Thoracic aorta (tissue), 2 donors: Measurements from ENCODE around the gene MTMR12. TPM values are rescaled to one million over a fixed set of nuclear protein-coding genes. Genes with fewer than 3 reads are reported as not detected.
"Not testable (repeated sequence)": the region's sequence is repeated elsewhere in the genome, so short reads cannot be mapped to it uniquely, and the experiment has no call there.

Experiments
- ATAC-seq: fragments of 150-250 bp; one replicate; pipeline ENCODE4 v1.8.0; 2017; ENCODE audit warnings: low read depth; ENCODE audit not compliant: insufficient number of reproducible peaks, low FRiP score
- DNase-seq: peaks from one replicate; pipeline ENCODE4 v3.0.0-alpha.2; 2020; ENCODE audit warnings: low spot score
- H3K27ac ChIP-seq, 2 donors: fragments of 200-600 bp; sonication (generic); 1 replicate in 1 of 2; 2 replicates in 1 of 2; pipeline ENCODE4 v1.5.1; 2016; ENCODE audit warnings: mild to moderate bottlenecking in 2 of 2, moderate library complexity in 2 of 2
- H3K27me3 ChIP-seq: fragments of 200-600 bp; sonication (generic); replicated peaks from 2 replicates; pipeline ENCODE4 v1.6.0; 2016; ENCODE audit warnings: mild to moderate bottlenecking; ENCODE audit not compliant: insufficient read depth
- H3K36me3 ChIP-seq: fragments of 200-600 bp; sonication (generic); one replicate; pipeline ENCODE4 v1.5.1; 2016
- H3K4me1 ChIP-seq, 2 donors: fragments of 200-600 bp; sonication (generic); 1 replicate in 1 of 2; 2 replicates in 1 of 2; pipeline versions ENCODE4 v1.5.1 to v1.6.0; 2016; ENCODE audit warnings: low read depth in 2 of 2, mild to moderate bottlenecking in 1 of 2; ENCODE audit not compliant: control insufficient read depth in 1 of 2
- H3K4me3 ChIP-seq: fragments of 200-600 bp; sonication (generic); 2 replicates; pipeline ENCODE4 v1.5.1; 2016; ENCODE audit warnings: mild to moderate bottlenecking
- H3K9me3 ChIP-seq: fragments of 200-600 bp; sonication (generic); 2 replicates; pipeline ENCODE4 v1.5.1; 2016
- CTCF ChIP-seq: fragments of 200-600 bp; sonication (generic); IDR thresholded peaks from one replicate; pipeline ENCODE4 v1.5.1; 2019; ENCODE audit warnings: antibody characterized with exemption
- total RNA-seq, 2 donors: library from RNA; depleted of rRNA; stranded (reverse); fragments of >200 nt; gene quantifications; one replicate each; pipeline versions ENCODE4 v1.1.0 to v1.2.3, GENCODE V29; 2016

Gene MTMR12
- total RNA-seq, 2 donors from 2014 or later, result 23.6 to 45.0 TPM

GRCh38 chr5:32223972-32224609 is 88.6 kb downstream of the MTMR12 start:
- no peak for DNase-seq
- H3K27ac ChIP-seq, result no peak overlapping the region

GRCh38 chr5:32222723-32223470 is 89.8 kb downstream of the MTMR12 start:
- no peak for DNase-seq
- no peak for TF ChIP-seq CTCF
- Histone ChIP-seq H3K9me3 (no peaks in the 10 kb centered on the region), H3K27ac (no peak overlapping the region), H3K4me1 (peaks cover 3 to 16% of the 10 kb centered on the region in 2 donors), H3K36me3 (peaks cover 3% of the 10 kb centered on the region), H3K27me3 (no peaks in the 10 kb centered on the region), H3K4me3 (no peak overlapping the region)
- no peak for ATAC-seq

More at GRCh38 chr5:32223972-32224609, 88.6 kb downstream of the MTMR12 start:
- H3K36me3 ChIP-seq, result peaks cover 7% of the 10 kb centered on the region
- H3K27me3 ChIP-seq, result no peaks in the 10 kb centered on the region
- H3K9me3 ChIP-seq, result no peaks in the 10 kb centered on the region
- H3K4me3 ChIP-seq, result no peak overlapping the region
- no peak for TF ChIP-seq CTCF
- peaks cover 3 to 6% of the 10 kb centered on the region in 2 donors for H3K4me1 ChIP-seq
- ATAC-seq, result no peak

GRCh38 chr5:32217886-32218396 is 94.8 kb downstream of the MTMR12 start:
- no peaks in the 10 kb centered on the region for H3K9me3 ChIP-seq
- TF ChIP-seq CTCF, result no peak
- H3K27me3 ChIP-seq, result no peaks in the 10 kb centered on the region
- DNase-seq, result no peak
- H3K4me3 ChIP-seq, result peak overlapping the region; percentile 23
- no peaks in the 10 kb centered on the region for H3K36me3 ChIP-seq
- peak overlapping the region; percentile 60 to 65 for H3K27ac ChIP-seq
- ATAC-seq, result peak; percentile 65
- peaks cover 0 to 12% of the 10 kb centered on the region in 2 donors for H3K4me1 ChIP-seq

- H3K9me3 ChIP-seq, H3K36me3 ChIP-seq, DNase-seq, ATAC-seq, H3K27me3 ChIP-seq, H3K4me3 ChIP-seq, H3K27ac ChIP-seq: not testable (repeated sequence)
- peaks cover 0 to 12% of the 10 kb centered on the region in 2 donors for H3K4me1 ChIP-seq
Measured at GRCh38 chr5:32214344-32214743, 98.4 kb downstream of the MTMR12 start.

- H3K4me3 ChIP-seq, result no peak overlapping the region
- H3K9me3 ChIP-seq, result no peaks in the 10 kb centered on the region
- no peak overlapping the region for H3K27ac ChIP-seq
- no peak for TF ChIP-seq CTCF
- no peaks in the 10 kb centered on the region for H3K27me3 ChIP-seq
- no peaks in the 10 kb centered on the region for H3K36me3 ChIP-seq
- no peak for DNase-seq
- peaks cover 3 to 14% of the 10 kb centered on the region in 2 donors for H3K4me1 ChIP-seq
- ATAC-seq, result no peak
Measured at GRCh38 chr5:32210151-32210550, 102.6 kb downstream of the MTMR12 start.

- not testable (repeated sequence) for ATAC-seq, H3K9me3 ChIP-seq, H3K4me3 ChIP-seq, H3K27ac ChIP-seq, H3K27me3 ChIP-seq, H3K36me3 ChIP-seq, DNase-seq
- H3K4me1 ChIP-seq, result peaks cover 3 to 14% of the 10 kb centered on the region in 2 donors
Measured at GRCh38 chr5:32208837-32209236, 103.9 kb downstream of the MTMR12 start.
